Adipose tissue (tissue), 3 donors: Measurements from ENCODE around the gene AQP7. TPM values are rescaled to one million over a fixed set of nuclear protein-coding genes. Genes with fewer than 3 reads are reported as not detected.
"Not testable (repeated sequence)": the region's sequence is repeated elsewhere in the genome, so short reads cannot be mapped to it uniquely, and the experiment has no call there.

Experiments used
- H3K27ac ChIP-seq: one replicate; pipeline ENCODE4 v1.5.1; 2013; ENCODE audit warnings: low read depth, low read length
- WGBS, 3 donors: extraction: QIAGEN DNeasy Blood & Tissue Kit; methylation state at CpG; one replicate each; pipeline ENCODE4 v1.1.7; 2013; 5-methylcytosine and 5-hydroxymethylcytosine counted together
- polyA plus RNA-seq, 3 donors: library from polyadenylated mRNA; stranded (reverse); fragments of 200-250 nt; gene quantifications; one replicate each; pipeline ENCODE4 v1.2.3, GENCODE V29; 2013
- donor health status: healthy with polysubstance abuse.
- donor health status: Bipolar disorder and iron deficiency.
- donor health status: healthy.

AQP7 gene
- polyA plus RNA-seq, 3 donors, result 42.7 to 548 (median 258) TPM

GRCh38 chr9:33436445-33436844 lies 34.1 kb upstream of the AQP7 start:
- 50 to 57% (median 52%) methylated on average over 8 of the region's 8 CpGs for WGBS, 3 donors
- no peak overlapping the region for H3K27ac ChIP-seq

- H3K27ac ChIP-seq, result no peak overlapping the region
- 61 to 86% (median 83%) methylated on average over 8 of the region's 8 CpGs for WGBS, 3 donors
Observed at GRCh38 chr9:33435821-33436277, 33.5 kb upstream of the AQP7 start.

GRCh38 chr9:33434317-33435105 lies 32.1 kb upstream of the AQP7 start:
- H3K27ac ChIP-seq, result no peak overlapping the region
- WGBS, 3 donors, result 64 to 84% (median 81%) methylated on average over 15 to 16 of the region's 16 CpGs

GRCh38 chr9:33433871-33434270 lies 31.5 kb upstream of the AQP7 start:
- WGBS, 3 donors, result 90 to 92% (median 92%) methylated on average over 8 of the region's 8 CpGs
- no peak overlapping the region for H3K27ac ChIP-seq

GRCh38 chr9:33431420-33431819 lies 29.1 kb upstream of the AQP7 start:
- 67 to 94% (median 84%) methylated on average over 2 of the region's 2 CpGs for WGBS, 3 donors
- no peak overlapping the region for H3K27ac ChIP-seq

GRCh38 chr9:33430942-33431341 lies 28.6 kb upstream of the AQP7 start:
- no peak overlapping the region for H3K27ac ChIP-seq

GRCh38 chr9:33429256-33429985 lies 27.1 kb upstream of the AQP7 start:
- no peak overlapping the region for H3K27ac ChIP-seq
- WGBS, 3 donors, result 61 to 91% (median 82%) methylated on average over 3 of the region's 3 CpGs

More at GRCh38 chr9:33430942-33431341, 28.6 kb upstream of the AQP7 start:
- WGBS, 3 donors, result 14 to 57% (median 35%) methylated on average over 1 of the region's 1 CpG

- WGBS, 3 donors, result 88 to 89% (median 88%) methylated on average over 7 of the region's 7 CpGs
- no peak overlapping the region for H3K27ac ChIP-seq
Observed at GRCh38 chr9:33426843-33427293, 24.5 kb upstream of the AQP7 start.

GRCh38 chr9:33425128-33425533 lies 22.8 kb upstream of the AQP7 start:
- H3K27ac ChIP-seq, result no peak overlapping the region
- WGBS, 3 donors, result 51 to 76% (median 72%) methylated on average over 4 of the region's 4 CpGs

GRCh38 chr9:33424492-33424891 lies 22.1 kb upstream of the AQP7 start:
- WGBS, 3 donors, result 94 to 96% (median 94%) methylated on average over 6 of the region's 6 CpGs
- not testable (repeated sequence) for H3K27ac ChIP-seq

GRCh38 chr9:33424043-33424442 lies 21.7 kb upstream of the AQP7 start:
- 68 to 87% (median 86%) methylated on average over 3 to 7 of the region's 7 CpGs for WGBS, 3 donors
- H3K27ac ChIP-seq, result not testable (repeated sequence)

- 73 to 86% (median 75%) methylated on average over 10 of the region's 10 CpGs for WGBS, 3 donors
Observed at GRCh38 chr9:33419708-33420303, 17.4 kb upstream of the AQP7 start.

GRCh38 chr9:33418090-33418489 lies 15.7 kb upstream of the AQP7 start:
- H3K27ac ChIP-seq, result no peak overlapping the region
- WGBS, 3 donors, result 92 to 96% (median 93%) methylated on average over 8 of the region's 8 CpGs

More at GRCh38 chr9:33419708-33420303, 17.4 kb upstream of the AQP7 start:
- H3K27ac ChIP-seq, result no peak overlapping the region

GRCh38 chr9:33416996-33417395 lies 14.6 kb upstream of the AQP7 start:
- no peak overlapping the region for H3K27ac ChIP-seq
- 63 to 80% (median 69%) methylated on average over 5 of the region's 5 CpGs for WGBS, 3 donors

GRCh38 chr9:33415501-33416038 lies 13.2 kb upstream of the AQP7 start:
- 18 to 43% (median 33%) methylated on average over 9 of the region's 9 CpGs for WGBS, 3 donors
- H3K27ac ChIP-seq, result no peak overlapping the region

GRCh38 chr9:33414889-33415500 lies 12.6 kb upstream of the AQP7 start:
- no peak overlapping the region for H3K27ac ChIP-seq
- WGBS, 3 donors, result 56 to 68% (median 65%) methylated on average over 11 to 13 of the region's 13 CpGs

GRCh38 chr9:33414268-33414667 lies 11.9 kb upstream of the AQP7 start:
- H3K27ac ChIP-seq, result no peak overlapping the region

GRCh38 chr9:33408087-33408486 lies 5.7 kb upstream of the AQP7 start:
- WGBS, 3 donors, result 64 to 80% (median 71%) methylated on average over 5 of the region's 5 CpGs
- H3K27ac ChIP-seq, result no peak overlapping the region

More at GRCh38 chr9:33414268-33414667, 11.9 kb upstream of the AQP7 start:
- 35 to 77% (median 43%) methylated on average over 3 of the region's 3 CpGs for WGBS, 3 donors
